Nephron (organoid): Measurements from ENCODE around the gene PTPRN2.

ENCODE experiments used
- H3K27ac Mint-ChIP-seq, 3 experiments: 2 replicates each; pipeline ENCODE4 v1.8.0; 2020; ENCODE audit warnings: mixed read lengths in 3 of 3, mild to moderate bottlenecking in 2 of 3, moderate library complexity in 1 of 3
- H3K27me3 Mint-ChIP-seq: 2 replicates; pipeline ENCODE4 v1.8.0; 2021; ENCODE audit warnings: low read depth, mild to moderate bottlenecking, moderate library complexity, mixed read lengths
- H3K36me3 Mint-ChIP-seq: 2 replicates; pipeline ENCODE4 v1.8.0; 2020; ENCODE audit warnings: low read depth, mixed read lengths
- H3K4me1 Mint-ChIP-seq: 2 replicates; pipeline ENCODE4 v1.8.0; 2020; ENCODE audit warnings: mixed read lengths
- H3K4me3 Mint-ChIP-seq, 3 experiments: 2 replicates each; pipeline ENCODE4 v1.8.0; 2020; ENCODE audit warnings: mild to moderate bottlenecking in 3 of 3, mixed read lengths in 3 of 3, moderate library complexity in 2 of 3
- H3K9me3 Mint-ChIP-seq: 2 replicates; pipeline ENCODE4 v1.8.0; 2020; ENCODE audit warnings: mixed read lengths
- TF ChIP-seq, protein P1 (sequence below), 3 experiments: fragments of 200-600 bp; sonication (generic); IDR thresholded peaks; one replicate each; pipeline ENCODE4 v1.5.0; 2021; ENCODE audit warnings: antibody characterized with exemption in 3 of 3; ENCODE audit not compliant: unreplicated experiment in 3 of 3

Gene PTPRN2

DNA sequence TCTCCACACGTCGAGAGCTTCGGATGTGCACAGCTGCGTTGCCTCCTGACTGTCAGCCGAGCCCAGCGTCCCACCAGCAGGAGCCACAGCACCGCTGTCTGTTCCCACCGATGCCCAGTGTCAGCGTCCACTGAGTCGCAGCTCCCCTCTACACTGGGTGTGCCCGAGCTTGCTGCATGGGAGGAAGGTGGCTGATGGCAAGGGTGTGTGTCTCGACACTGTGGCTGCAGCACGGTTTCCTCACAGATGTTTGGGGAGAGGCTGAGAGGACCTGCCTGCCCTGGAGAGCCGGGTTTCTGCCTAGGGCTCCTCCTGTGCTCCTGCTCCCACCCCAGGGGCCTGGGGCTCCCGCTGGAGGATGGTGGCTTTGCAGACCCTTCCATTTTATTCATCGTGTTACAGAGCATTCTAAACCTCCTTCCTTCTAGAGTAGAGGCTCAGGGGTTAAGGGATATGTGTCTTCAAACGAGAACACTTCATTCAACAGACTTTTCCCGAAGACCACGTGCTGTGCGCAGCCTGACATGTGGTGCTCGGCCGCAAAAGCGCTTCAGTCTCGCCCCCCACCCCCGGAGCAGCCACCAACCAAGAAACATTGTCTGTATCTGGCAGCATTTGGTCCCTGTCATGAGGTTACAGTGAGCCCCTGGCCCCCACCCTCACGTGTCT, 866.0 kb downstream of the PTPRN2 start:
- Mint-ChIP-seq H3K4me3 (no peak overlapping the region), H3K36me3 (no peaks in the 10 kb centered on the region), H3K27ac (no peak overlapping the region), H3K4me1 (no peaks in the 10 kb centered on the region), H3K27me3 (peaks cover 38% of the 10 kb centered on the region), H3K9me3 (no peaks in the 10 kb centered on the region)
- TF ChIP-seq, protein P1, sequence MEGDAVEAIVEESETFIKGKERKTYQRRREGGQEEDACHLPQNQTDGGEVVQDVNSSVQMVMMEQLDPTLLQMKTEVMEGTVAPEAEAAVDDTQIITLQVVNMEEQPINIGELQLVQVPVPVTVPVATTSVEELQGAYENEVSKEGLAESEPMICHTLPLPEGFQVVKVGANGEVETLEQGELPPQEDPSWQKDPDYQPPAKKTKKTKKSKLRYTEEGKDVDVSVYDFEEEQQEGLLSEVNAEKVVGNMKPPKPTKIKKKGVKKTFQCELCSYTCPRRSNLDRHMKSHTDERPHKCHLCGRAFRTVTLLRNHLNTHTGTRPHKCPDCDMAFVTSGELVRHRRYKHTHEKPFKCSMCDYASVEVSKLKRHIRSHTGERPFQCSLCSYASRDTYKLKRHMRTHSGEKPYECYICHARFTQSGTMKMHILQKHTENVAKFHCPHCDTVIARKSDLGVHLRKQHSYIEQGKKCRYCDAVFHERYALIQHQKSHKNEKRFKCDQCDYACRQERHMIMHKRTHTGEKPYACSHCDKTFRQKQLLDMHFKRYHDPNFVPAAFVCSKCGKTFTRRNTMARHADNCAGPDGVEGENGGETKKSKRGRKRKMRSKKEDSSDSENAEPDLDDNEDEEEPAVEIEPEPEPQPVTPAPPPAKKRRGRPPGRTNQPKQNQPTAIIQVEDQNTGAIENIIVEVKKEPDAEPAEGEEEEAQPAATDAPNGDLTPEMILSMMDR (IDR thresholded peaks at IDR 0.05; ENCODE audit: unreplicated experiment in 3 of 3): no peak

DNA sequence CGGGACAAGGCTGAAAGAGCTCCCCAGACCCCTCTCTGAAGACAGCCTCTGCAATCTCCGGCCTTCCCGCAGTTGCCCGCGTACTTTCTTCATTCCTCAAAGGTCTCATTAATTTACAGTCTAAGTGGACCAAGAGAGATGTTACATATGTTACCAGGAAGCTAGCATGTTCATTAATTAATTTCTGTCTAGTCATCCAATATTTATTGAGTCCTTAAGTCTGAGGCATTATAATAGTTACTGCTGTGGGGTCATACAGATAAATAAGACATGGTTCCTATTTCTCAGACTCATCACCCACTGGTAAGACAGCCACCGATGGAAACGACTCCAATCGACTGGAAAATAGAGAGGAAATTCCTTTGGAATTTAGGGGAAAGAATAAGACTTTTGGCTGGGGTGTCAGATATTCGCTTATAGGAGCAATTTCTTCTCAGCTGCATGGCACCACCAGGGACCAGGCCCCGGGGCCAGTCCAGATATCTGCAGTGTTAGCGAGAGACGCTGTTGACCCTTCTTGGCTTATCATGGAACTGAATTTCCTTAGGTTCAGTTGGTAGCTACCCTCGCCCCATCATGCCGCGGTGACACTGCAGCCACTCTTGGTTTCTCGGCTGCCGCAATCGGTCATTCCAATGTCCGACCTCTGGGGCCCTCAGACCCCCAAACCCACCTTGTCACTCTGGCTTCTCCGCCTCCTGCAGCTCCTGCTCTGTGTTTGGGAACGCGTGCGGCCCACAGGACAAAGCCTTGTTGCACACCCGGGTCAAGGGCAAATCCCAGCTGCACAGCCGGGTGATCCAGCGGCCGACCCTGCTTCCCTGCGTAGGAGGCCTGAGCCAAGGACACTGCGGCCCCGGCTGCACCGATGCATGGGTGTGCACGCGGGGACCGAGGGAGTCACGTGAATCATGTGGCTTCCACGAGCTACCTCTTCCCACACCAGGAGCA, 867.6 kb downstream of the PTPRN2 start:
- no peaks in the 10 kb centered on the region for H3K4me1 Mint-ChIP-seq

GRCh38 chr7:157719008-157719682, 868.5 kb downstream of the PTPRN2 start:
- Mint-ChIP-seq H3K27me3 (peaks cover 42% of the 10 kb centered on the region), H3K4me1 (no peaks in the 10 kb centered on the region), H3K9me3 (no peaks in the 10 kb centered on the region), H3K36me3 (no peaks in the 10 kb centered on the region), H3K27ac (no peak overlapping the region), H3K4me3 (no peak overlapping the region)
- TF ChIP-seq, protein P1 (IDR thresholded peaks at IDR 0.05; ENCODE audit: unreplicated experiment in 3 of 3): no peak

More for the DNA sequence above, 867.6 kb downstream of the PTPRN2 start:
- TF ChIP-seq, protein P1 (IDR thresholded peaks at IDR 0.05; ENCODE audit: unreplicated experiment in 3 of 3): no peak
- no peaks in the 10 kb centered on the region for H3K36me3 Mint-ChIP-seq
- H3K4me3 Mint-ChIP-seq: no peak overlapping the region
- H3K27me3 Mint-ChIP-seq: peaks cover 39% of the 10 kb centered on the region
- no peak overlapping the region for H3K27ac Mint-ChIP-seq
- H3K9me3 Mint-ChIP-seq: no peaks in the 10 kb centered on the region

- Mint-ChIP-seq H3K36me3 (no peaks in the 10 kb centered on the region), H3K9me3 (no peaks in the 10 kb centered on the region), H3K27ac (no peak overlapping the region), H3K4me3 (no peak overlapping the region), H3K4me1 (no peaks in the 10 kb centered on the region), H3K27me3 (peaks cover 42% of the 10 kb centered on the region)
- TF ChIP-seq, protein P1 (IDR thresholded peaks at IDR 0.05; ENCODE audit: unreplicated experiment in 3 of 3): no peak
Observed at GRCh38 chr7:157718303-157719007, 869.2 kb downstream of the PTPRN2 start.

DNA sequence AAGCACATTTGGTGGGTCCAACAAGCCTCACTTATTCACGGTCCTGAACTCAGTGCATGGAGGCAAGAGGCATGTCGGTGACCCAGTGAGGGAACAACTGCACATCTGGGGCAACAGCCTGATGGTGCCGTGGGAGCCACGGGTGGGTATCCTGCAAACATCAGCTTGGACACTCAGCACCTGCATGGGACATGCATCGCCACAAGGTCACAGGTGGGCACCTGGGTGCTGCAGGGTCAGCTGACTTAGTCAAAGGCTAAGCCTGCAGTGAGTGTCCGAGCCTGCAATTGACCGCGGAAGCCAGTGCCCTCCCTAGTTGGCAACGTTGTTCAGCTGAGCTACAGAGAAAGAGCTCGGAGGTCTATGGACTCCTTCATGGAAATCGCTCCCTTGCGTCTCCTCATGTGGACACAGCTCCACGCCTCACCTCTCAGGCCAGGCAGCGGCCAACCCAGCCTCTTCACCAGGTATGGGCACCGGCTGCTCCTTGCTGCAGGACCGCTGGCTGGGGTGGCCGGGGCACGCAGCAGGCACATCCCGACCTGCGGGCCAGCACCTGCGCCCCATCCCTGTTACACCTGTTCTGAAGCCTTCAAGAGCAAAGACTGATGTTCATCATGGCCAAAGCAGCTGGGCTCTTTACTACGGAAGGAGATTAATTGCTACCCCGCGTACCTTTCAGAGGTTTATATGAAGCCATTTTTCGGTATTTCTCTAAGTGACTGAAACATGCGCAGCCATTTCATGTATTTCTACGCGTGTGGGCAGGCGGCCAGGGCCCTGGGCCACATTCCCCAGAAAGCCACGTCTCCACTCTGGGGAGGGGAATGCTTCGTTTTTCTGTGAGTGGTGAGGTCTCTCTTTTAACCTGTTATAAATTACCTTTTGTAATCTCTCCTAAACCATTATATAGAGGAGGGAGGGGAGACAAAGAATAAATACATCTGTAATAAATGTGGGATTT, 870.1 kb downstream of the PTPRN2 start:
- Mint-ChIP-seq H3K36me3 (no peaks in the 10 kb centered on the region), H3K27ac (no peak overlapping the region), H3K27me3 (peaks cover 42% of the 10 kb centered on the region), H3K9me3 (no peaks in the 10 kb centered on the region), H3K4me3 (no peak overlapping the region), H3K4me1 (no peaks in the 10 kb centered on the region)
- TF ChIP-seq, protein P1 (IDR thresholded peaks at IDR 0.05; ENCODE audit: unreplicated experiment in 3 of 3): no peak
